HG03439 (cell line): ENCODE data around the gene PADI1.
"Not testable (repeated sequence)": the region's sequence is repeated elsewhere in the genome, so short reads cannot be mapped to it uniquely, and the experiment has no call there.

Experiments
- ATAC-seq: cut with Tn5 transposase; IDR thresholded peaks from one replicate; pipeline ENCODE4 v1.9.1; 2021; ENCODE audit warnings: mild to moderate bottlenecking, moderate library complexity; ENCODE audit not compliant: unreplicated experiment

PADI1 gene

DNA sequence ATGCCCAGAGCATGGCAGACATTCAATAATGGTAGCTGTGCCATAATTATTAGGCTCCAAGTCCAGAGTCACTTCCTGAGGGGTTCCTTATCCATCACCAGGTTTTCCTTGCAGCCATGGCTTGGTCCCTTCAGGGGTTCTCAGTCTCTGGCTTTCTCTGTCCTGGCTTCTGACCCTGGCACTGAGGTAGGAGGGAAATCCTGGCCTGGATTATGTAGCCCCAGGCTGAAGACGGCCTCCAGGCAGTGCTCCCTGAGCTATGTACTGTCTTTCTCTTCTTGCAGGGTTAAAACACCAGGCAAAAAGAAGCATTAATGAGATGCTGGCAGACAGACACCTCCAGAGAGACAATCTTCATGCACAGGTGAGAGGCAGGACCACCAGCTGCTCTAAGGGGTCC lies 34.5 kb downstream of the PADI1 start:
- ATAC-seq = no peak

DNA sequence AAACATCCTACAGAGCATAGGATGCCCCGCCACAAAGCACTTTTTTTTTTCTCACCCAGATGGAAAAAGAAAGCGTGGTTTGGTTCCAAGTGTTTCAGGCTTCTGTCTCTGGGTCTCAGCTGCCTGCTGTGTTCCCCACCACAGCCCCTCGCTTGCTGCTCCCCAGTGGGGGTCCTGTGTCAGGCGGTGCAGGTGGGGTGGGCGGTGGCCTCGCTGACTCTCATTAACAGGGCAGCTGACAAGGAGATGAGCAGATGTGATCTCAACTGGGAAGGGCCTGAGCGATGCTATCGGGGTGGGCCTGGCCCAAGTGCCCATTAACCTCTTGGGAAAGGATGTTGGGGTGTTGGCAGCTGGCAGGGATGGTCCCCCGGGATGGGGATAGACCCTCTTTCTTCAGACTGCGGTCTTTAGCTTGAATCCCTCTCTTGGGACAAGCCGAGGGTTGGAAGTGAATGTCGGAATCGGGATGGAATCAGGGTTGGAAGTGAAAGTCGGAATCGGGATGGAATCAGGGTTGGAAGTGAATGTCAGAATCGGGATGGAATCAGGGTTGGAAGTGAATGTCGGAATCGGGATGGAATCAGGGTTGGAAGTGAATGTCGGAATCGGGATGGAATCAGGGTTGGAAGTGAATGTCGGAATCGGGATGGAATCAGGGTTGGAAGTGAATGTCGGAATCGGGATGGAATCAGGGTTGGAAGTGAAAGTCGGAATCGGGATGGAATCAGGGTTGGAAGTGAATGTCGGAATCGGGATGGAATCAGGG lies 36.3 kb downstream of the PADI1 start:
- ATAC-seq = not testable (repeated sequence)

DNA sequence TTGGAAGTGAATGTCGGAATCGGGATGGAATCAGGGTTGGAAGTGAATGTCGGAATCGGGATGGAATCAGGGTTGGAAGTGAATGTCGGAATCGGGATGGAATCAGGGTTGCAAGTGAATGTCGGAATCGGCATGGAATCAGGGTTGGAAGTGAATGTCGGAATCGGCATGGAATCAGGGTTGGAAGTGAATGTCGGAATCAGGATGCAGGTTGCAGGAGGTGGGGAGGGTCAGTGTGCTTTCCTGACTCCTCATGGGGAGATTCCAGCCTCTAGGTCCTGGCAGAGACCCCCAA lies 36.8 kb downstream of the PADI1 start:
- ATAC-seq = not testable (repeated sequence)

DNA sequence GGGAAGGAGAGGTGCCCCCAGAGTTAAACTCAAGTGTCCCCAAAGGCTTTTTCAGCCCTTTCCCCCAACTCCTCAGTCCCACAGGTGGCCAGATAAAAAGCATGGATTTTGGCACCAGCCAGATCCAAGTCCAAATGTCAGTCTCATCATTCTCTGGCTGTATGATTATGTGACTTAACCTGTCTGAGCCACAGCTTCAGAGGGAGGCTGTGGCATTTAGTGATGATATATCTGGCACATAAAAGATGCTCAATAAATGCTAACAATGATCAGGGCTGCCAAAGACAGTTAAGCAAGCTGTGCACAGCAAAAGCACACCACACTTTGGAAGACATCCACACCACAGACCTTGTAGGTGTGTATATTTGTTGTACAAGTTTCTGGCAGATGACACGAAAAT lies 38.3 kb downstream of the PADI1 start:
- ATAC-seq = no peak

DNA sequence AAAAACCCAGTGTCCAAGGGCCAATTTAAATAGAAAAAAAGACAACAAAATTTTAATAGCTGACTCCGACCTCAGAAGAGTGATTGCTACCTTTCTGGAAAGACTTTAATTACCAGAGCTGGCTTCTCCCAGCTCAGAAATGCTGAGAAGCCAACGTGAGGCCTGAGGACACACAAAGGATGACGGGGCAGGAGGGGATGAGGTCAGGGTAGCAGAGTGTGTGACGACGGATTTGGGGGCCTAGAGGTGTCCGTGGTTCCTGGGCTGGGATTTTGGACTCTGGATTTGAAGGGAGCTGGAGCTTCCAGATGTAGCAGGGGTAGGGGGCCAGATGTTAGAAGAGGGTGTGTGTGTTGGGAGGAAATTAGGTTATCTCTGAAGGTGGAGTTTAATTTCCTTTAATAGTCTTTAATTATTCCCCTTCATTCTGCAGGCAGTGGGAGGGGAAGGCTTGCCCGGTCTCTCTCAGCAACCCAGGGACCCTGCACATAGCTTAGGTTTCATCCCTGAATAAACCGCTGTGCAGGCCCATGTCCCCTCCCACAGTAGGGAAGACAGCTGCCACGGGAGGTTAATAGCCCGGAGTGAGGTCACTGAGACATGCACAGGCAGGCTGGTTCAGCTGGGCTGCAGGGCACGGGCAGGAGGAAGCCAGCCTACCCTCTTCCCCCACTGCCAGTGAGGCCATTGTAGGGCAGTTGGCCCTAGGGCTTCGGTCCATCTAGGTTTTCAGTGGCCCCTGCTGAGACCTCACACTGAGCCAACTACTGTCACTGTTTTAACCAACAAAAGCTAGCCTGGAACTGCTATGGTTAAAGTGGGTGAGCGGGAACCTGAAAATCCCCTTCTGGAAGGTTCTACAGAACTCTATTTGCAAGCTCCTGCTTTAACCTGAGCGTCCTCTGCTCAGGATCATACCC lies 40.2 kb downstream of the PADI1 start:
- ATAC-seq = no peak

DNA sequence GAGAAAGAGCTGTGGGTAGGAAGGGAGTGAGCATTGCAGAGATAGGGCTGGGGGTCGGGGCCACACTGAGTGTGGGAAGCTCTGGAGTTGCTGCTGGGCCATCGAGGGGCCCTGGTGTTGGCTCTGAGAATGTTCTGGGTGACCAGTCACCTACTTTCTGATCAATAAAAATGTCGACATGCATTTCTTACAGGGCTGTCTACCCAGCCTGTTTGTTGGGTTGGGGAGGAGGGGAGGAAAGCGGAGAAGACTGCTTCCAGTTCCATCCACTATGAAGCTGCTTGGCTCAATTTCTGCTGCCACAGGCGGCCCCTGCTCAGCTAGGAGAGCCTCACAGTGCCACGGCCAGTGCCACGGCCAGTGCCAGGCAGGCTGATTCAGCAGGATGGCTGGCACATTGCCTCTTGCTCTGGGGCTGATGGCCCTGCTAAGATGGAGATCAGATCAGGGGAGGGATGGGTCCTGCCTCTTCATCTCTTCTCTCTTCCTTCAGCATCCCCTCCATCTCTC lies 40.9 kb downstream of the PADI1 start:
- no peak for ATAC-seq

DNA sequence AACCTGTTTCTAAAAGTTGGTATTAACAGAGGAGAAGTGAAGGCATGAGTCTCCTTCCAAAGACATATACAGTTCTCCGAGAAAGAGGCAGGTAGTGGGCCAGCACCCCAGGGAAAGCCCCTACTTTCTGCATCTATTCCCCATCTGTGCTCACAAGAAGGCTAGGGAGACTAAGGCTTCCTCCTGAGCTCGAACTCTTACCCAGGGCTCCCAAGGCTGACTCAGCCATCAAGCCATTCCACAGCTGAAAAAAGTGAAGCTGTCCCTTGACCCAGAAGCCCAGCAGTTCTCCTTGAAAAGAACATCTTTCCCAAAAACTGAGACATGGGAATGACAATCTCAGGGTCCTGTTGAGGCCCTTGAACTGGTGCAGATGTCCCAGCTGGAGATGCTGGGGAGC lies 42.0 kb downstream of the PADI1 start:
- no peak for ATAC-seq

DNA sequence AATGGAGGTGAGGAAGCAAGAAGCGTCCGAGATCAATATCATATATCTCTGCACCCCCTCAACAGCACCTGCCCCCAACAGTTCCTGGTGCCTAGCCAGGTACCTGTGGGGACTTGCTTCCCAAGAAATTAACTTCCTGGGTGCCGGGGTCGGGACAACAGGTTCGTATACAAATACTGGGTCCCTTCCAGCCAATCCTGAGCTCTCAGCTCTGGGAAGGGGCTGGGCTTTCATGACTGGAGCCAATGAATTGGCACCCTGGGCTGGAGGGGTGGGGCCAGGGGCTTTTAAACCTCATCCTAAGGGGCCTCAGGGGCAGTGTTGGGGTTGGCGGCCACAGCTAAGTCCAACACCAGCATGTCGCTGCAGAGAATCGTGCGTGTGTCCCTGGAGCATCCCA lies 43.9 kb downstream of the PADI1 start, which contains the start of gene PADI3:
Gene PADI3 (plus strand): TSS at position 318 of the 400 bp plus-strand sequence. CDS start 40 bp downstream, at position 358.
- no peak for ATAC-seq

DNA sequence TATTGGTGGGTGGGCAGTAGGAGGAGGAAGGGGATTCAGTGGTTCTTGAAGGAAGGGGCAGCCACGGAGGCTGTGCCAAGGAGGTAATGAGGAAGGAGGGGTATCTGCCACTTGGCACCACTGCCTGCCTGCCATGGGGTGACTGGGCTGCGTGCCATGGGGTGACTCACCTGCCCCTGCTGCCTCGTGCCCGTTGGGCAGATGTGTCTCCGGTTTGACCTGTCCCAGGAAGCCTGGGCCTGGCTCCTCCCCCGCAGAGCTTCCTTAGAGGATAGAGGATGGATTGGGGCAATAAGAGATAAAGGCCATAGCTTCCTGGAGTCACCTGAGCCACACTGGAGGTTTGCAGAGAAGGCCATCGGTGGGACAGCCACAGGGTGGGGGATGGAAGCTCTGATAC lies 45.7 kb downstream of the PADI1 start:
- no peak for ATAC-seq

DNA sequence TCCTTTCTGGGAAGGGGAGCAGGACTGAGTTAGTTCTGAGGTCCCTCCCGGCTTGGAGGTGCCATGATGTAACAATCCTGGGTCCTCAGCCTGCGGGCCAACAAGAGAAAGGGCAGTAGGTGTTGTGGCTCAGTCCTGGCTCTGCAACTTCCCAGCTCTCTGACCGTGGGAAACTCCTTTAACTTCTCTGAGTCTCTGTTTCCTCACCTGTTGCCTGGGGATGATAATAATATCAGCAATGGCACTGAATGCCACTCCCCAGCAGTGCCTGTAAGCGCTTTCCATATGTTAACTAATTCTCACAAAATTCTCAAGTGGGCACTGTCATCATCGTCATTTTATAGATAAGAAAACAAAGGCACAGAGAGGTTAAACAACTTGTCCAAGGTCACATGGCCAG lies 46.3 kb downstream of the PADI1 start:
- ATAC-seq = no peak

DNA sequence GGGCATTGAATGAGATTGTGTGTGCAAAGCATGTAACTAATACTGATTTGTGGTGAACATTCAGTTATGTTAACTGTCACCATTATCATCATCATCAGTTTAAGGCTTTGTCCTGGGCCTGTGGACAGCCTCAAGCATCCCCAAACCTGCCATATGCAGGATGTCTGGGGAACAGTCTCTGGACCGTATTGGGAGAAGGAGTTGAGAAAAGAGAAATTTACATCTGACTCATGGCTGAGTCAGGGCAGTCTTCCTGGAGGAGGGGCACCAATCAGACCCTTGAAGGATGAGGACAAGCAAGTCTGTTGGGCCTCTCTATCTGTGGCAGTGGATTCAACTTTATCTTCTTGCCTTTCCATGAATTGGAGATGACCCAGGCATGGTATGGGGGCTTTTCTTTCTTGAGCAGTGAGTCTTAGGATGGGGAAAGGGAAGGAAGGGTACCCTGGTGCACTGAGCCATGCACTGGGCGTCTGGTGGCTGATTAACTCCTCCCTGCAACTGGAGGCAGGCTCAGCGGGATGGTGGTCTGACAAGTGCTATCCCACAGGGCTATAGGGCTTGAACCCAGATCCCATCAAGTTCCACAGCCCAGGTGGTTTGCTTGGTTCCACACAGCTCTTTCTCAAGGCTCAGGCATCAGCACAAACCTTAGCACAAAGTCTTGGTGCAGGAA lies 46.9 kb downstream of the PADI1 start:
- no peak for ATAC-seq

DNA sequence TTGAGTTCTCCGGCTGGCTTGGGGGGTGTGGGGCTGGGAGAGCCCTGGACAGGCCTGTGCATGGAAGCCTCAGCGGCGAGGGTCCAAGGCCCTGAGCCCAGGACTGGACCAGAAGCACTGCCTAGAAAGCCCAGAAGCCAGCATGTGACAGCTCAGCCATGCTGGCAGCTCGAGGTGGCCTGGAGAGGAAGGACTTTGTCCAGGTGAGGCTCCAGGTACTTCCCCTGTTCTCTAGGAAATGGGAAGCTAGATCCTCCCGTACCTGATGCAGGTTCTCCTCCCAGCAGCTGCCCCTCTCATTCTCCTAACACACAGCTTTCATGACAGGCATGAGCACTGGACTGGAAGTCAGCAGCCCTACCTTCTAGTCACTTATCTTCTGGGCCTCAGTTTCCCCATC lies 50.4 kb downstream of the PADI1 start:
- no peak for ATAC-seq

DNA sequence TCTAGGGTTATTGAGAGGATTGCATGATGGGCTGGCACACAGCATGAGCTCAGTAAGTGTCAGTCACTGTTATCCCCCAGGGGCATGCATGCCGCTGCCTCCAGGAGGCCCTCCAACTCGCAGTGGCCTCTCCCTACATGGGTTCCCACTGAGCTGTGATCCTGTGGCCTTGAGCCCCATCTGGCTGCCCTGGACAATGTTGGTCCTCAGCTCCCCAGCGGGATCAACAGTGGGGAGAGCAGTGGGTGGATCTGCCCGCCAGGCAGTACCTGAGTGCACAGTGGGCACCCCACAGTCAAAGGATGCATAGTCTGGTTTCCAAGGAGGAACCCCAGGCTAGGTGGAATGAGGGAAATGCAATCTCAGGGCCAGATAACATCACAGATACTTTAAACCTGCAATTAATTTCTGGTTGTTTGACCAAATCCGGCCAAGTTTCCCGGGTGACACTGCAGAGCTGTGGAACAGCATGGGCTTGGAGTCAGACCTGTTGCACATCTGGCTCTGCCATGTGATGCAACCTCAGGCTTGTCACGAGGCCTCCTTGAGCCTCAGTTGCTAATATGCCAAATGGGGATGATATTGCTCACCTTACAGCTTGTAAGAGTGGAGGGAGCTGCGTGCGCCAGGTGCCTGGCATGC lies 53.3 kb downstream of the PADI1 start:
- ATAC-seq = no peak

DNA sequence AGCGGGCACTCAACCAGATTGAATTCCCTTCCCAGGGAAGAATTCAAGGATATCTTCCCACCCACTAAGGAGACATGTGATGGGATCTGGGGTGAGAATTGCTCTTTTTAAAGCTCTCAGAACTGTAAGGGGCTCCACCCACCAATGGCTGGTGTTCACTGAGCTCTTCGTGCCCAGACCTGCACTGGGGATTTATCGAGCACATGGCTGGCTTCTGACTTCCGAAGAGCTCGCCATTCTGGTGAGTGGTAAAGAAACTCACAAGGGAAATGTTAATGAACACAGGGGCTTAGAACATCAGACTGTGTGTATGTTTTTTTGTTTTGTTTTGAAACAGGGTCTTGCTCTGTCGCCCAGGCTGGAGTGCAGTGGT lies 53.8 kb downstream of the PADI1 start:
- no peak for ATAC-seq

DNA sequence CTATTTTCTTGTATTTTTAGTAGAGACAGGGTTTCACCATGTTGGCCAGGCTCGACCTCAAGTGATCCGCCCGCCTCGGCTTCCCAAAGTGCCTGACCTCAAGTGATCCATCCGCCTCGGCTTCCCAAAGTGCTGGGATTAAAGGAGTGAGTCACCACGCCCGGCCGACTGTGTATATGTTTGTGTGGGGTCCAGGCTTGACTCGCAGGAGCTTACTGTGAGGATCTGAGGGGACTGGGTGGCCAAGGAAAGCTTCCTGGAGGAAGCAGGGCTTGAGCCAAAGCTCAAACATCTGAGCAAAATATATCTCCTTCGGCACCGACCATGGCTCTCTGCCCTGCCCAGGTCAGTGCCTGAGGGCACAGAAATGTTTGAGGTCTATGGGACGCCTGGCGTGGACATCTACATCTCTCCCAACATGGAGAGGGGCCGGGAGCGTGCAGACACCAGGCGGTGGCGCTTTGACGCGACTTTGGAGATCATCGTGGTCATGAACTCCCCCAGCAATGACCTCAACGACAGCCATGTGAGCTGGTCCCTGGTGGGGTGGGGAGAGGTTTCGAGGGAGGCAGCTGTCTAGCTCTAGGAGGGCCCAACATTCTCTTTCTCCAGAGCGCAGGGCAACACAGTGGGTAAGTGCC lies 54.4 kb downstream of the PADI1 start:
- ATAC-seq = no peak

DNA sequence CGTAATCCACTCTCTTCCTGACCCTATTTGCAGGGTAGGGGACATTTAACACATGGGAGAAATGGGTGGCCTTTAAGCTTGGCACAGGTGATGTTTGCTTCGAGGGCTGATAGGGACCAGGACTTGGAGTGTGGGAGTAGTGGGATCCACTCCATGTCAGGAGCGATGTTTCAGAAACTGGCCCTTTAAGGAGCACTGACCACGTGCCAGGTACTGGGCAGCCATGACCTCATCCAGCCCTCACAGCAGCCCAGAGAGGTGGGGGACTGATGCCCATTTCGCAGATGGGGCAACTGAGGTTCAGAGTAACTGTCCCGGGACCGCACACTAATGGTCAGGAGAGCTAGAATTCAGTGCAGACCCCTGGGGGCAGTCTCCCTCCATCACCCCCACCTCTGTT lies 55.3 kb downstream of the PADI1 start:
- ATAC-seq = no peak

DNA sequence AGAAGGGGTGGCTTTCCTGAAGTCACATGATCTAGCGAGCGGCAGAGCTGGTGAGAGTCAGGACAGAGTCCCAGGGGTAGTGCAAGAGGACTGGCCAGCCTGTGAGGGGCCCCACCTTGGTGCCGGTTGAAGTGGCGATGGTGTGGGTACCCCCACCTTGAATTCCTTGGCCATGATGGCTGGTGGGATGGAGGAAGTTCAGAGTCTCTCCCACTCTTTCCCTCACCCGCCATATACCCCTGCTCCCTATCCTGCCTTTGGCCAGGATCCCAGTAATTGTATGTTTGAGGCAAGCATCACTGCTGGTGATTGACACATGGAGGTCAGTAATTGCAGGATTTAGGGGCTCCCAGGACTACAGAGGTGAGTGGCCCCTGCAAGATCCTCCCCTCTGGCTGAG lies 55.8 kb downstream of the PADI1 start:
- no peak for ATAC-seq

DNA sequence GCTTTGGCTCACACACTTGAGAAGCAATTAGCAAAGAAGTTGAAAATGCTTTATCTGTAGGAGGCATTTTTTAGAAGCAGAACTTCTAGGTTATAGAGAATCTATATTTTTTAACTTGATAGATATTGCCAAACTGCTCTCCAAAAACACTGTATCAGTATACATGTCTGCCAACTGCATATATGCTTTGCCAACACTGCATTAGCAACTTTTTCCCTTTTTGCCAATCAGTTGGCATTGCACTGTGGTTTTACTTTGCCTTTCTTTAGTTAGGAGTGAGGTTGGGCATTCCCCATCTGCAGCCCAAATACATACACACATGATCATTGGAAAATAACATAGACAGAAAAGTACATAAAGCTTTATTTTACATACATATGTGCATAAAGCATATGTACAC lies 59.0 kb downstream of the PADI1 start:
- no peak for ATAC-seq

DNA sequence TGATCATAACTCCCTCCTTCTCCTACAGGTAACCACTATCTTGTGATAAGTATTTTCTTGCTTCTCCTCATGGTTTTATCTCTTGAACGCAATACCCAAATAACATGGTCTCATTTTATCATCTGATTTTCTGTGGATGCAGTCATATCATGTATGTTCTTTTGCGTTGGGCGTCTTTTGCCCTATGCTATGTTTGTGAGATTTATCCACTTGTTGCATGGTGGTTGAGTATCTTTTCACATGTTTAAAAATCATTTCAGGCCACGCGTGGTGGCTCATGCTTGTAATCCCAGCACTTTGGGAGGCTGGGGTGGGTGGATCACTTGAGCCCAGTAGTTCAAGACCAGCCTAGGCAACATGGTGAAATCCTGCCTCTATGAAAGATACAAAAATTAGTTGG lies 59.5 kb downstream of the PADI1 start:
- no peak for ATAC-seq

DNA sequence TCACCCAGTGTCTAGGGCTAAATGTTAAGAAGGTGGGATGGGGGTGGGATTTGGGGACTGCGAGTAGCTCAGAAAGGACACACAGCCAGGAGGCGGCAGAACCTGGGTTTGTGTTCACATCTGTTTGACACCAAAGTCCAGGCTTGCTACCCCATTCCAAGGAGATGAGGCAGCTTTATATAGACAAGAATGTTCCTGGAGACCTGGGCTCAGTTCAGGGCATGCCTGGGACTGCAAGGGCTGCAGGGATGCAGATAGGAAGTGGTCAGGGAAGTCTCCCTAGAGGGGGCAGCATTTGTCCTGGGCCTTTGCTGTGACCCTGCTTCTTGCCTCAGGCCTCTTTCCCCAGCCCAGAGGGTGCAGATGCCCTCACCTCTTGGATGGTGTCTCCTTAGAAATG lies 60.2 kb downstream of the PADI1 start:
- ATAC-seq = no peak

DNA sequence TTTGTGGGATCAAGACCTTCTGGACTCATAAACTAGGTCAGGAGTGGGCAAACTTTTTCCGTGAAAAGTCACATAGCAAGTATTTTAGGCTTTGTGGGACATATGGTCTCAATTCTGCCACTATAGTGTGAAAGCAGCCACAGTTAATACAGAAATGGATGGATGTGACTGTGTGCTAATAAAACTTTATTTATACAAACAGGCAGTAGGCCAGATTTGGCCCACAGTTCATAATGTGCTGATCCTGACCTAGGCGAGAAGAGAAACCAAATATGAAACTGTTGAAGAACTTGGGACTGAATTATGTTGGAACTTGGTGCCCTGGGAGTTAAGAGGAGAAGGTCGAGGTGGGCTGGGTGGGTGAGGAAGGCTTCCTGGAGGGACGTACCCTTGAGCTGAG lies 61.0 kb downstream of the PADI1 start:
- ATAC-seq = no peak
